ENCODE results near the gene C3orf20. TPM values are rescaled to one million over a fixed set of nuclear protein-coding genes. Genes with fewer than 3 reads are reported as not detected.

C3orf20 gene
- not detected for total RNA-seq

- no peak for DNase-seq (ENCODE audit: low spot score in 2 of 2)
- TF ChIP-seq POLR2A (IDR thresholded peaks at IDR 0.05) (no peak), CTCF (IDR thresholded peaks at IDR 0.05) (no peak)
- 69 to 74% methylated on average over 7 of the region's 7 CpGs for WGBS, 2 donors
- intact Hi-C loops (cut with DNase I; ENCODE audit: low total_unique reads), result loop anchor here (10.0 kb wide), 1 partner anchor 250 kb away; no protein-coding TSS in a partner anchor
- no peak within 1 kb of the TSS for H3K4me3 ChIP-seq (ENCODE audit: low read depth, poor library complexity, severe bottlenecking)
These were observed at the start of gene C3orf20 for GRCh38 chr3:14674841-14675240. Gene C3orf20, plus strand, starts transcription at chr3:14675141. Its CDS starts 7,573 bp downstream, at chr3:14682714.

- TF ChIP-seq POLR2A (IDR thresholded peaks at IDR 0.05) (no peak), CTCF (IDR thresholded peaks at IDR 0.05) (no peak)
- H3K4me3 ChIP-seq (ENCODE audit: low read depth, poor library complexity, severe bottlenecking), result no peak overlapping the region
- DNase-seq (ENCODE audit: low spot score in 2 of 2), result no peak
- intact Hi-C loops (cut with DNase I; ENCODE audit: low total_unique reads), result no loop called here
- 83 to 84% methylated on average over 6 of the region's 6 CpGs for WGBS, 2 donors
These were observed 49.5 kb upstream of the C3orf20 start for GRCh38 chr3:14625443-14625842.

GRCh38 chr3:14627815-14628214 lies 47.1 kb upstream of the C3orf20 start:
- no peak for TF ChIP-seq POLR2A (IDR thresholded peaks at IDR 0.05)
- no peak for TF ChIP-seq CTCF (IDR thresholded peaks at IDR 0.05)
- no peak for DNase-seq (ENCODE audit: low spot score in 2 of 2)
- H3K4me3 ChIP-seq (ENCODE audit: low read depth, poor library complexity, severe bottlenecking), result no peak overlapping the region
- intact Hi-C loops (cut with DNase I; ENCODE audit: low total_unique reads), result no loop called here
- 76 to 84% methylated on average over 6 of the region's 6 CpGs for WGBS, 2 donors

- intact Hi-C loops (cut with DNase I; ENCODE audit: low total_unique reads), result no loop called here
- DNase-seq (ENCODE audit: low spot score in 2 of 2), result no peak
- 80 to 81% methylated on average over 4 of the region's 4 CpGs for WGBS, 2 donors
- H3K4me3 ChIP-seq (ENCODE audit: low read depth, poor library complexity, severe bottlenecking), result no peak overlapping the region
- no peak for TF ChIP-seq CTCF (IDR thresholded peaks at IDR 0.05)
- TF ChIP-seq POLR2A (IDR thresholded peaks at IDR 0.05), result no peak
These were observed 46.5 kb upstream of the C3orf20 start for GRCh38 chr3:14628406-14628805.

GRCh38 chr3:14630404-14631100 lies 44.4 kb upstream of the C3orf20 start:
- no peak for DNase-seq (ENCODE audit: low spot score in 2 of 2)
- H3K4me3 ChIP-seq (ENCODE audit: low read depth, poor library complexity, severe bottlenecking), result no peak overlapping the region
- 76 to 83% methylated on average over 9 of the region's 9 CpGs for WGBS, 2 donors
- TF ChIP-seq POLR2A (IDR thresholded peaks at IDR 0.05) (no peak), CTCF (IDR thresholded peaks at IDR 0.05) (no peak)
- intact Hi-C loops (cut with DNase I; ENCODE audit: low total_unique reads), result no loop called here

GRCh38 chr3:14631101-14631497 lies 43.8 kb upstream of the C3orf20 start:
- TF ChIP-seq CTCF (IDR thresholded peaks at IDR 0.05) (no peak), POLR2A (IDR thresholded peaks at IDR 0.05) (no peak)
- 72 to 82% methylated on average over 5 of the region's 5 CpGs for WGBS, 2 donors
- DNase-seq (ENCODE audit: low spot score in 2 of 2), result no peak
- no peak overlapping the region for H3K4me3 ChIP-seq (ENCODE audit: low read depth, poor library complexity, severe bottlenecking)
- intact Hi-C loops (cut with DNase I; ENCODE audit: low total_unique reads), result no loop called here
